ENCODE data around the gene ABCA3.

DNA sequence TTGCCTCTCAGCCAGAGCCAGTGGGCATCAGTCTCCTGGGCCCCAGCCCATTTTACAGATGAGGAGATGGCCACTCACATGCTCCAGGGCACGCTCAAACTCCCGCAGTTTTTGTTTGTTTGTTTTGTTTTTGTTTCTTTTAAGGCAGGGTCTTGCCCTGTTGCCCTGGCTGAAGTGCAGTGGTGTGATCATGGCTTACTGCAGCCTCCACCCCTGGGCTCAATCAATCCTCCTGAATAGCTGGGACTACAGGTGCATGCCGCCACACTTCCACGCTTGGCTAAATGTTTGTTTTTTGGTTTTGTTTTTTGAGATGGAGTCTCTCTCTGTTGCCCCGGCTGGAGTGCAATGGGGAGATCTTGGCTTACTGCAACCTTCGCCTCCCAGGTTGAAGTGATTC lies 113.6 kb downstream of the ABCA3 start:
- TF ChIP-seq CTCF (IDR thresholded peaks at IDR 0.05; ENCODE audit: low read depth, low read length): no peak
- no peak for TF ChIP-seq EZH2phosphoT487 (IDR thresholded peaks at IDR 0.05; ENCODE audit: low read depth)
